GM21367 (cell line): Measurements from ENCODE around the gene CCNJ.
"Not testable (repeated sequence)": the region's sequence is repeated elsewhere in the genome, so short reads cannot be mapped to it uniquely, and the experiment has no call there.

ENCODE experiments used
- ATAC-seq: cut with Tn5 transposase; IDR thresholded peaks from one replicate; pipeline ENCODE4 v1.9.1; 2021; ENCODE audit not compliant: unreplicated experiment

CCNJ gene

DNA sequence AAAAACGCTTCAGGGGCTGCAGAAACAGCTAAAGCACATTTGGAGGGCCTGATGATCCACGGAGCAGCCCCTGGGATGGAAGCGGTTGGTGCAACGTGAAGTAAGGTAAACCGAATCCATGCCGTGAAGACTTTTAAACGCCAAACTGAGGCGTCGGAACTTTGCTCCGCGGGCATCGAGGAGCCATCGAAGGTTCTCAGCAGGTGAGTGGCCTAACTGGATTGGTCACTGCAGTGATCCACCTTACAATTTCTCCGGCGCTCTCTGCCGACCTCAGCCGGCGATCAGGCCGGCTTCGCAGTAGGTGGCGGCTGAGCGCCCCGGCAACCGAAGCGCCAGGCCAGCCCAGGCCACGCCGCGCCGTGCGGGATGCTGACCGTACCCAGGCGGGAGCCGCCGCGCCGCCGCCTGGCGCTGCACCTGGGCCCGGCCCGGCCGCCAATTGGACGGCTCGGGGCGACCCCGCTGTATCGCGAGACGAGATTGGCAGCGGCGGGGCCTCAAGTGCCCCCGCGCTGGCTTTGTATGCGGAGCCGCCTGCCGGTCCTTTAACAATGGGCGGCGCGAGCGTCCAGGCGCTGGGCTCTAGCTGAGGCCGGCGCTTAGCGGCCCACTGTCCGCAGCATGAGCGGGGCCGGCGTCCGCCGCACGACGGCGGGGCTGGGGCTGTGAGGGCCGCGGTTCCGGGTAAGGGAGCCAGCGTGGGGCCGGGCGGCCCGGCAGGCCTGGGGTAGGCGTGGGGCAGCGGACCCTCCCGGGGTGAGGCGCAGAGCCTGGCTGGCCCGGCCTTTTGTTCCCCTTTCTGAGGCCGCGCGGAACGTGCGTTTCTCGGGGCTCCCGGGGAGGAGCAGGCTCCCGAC is at the start of gene CCNJ:
Gene CCNJ, plus strand, starts transcription at position 551 of the 860 bp plus-strand sequence. CDS start 811 bp downstream, outside the sequence.
- ATAC-seq: peak; percentile 85

DNA sequence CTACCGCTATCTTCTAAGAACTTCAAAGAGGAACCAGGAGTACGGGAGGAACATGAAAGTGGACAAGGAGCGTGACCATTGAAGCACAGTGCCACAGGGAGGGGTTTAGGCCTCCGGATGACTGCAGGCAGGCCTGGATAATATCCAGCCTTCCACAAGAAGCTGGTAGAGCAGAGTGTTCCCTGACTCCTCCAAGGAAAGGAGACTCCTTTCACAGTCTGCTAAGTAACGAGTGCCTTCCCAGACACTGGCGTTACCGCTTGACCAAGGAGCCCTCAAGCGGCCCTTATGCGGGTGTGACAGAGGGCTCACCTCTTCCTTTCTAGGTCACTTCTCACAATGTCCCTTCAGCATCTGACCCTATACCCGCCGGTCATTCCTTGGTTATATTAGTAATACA is 49.0 kb upstream of the CCNJ start:
- ATAC-seq: not testable (repeated sequence)

- ATAC-seq: no peak
Observed at GRCh38 chr10:95998255-95998784, 45.1 kb upstream of the CCNJ start.

DNA sequence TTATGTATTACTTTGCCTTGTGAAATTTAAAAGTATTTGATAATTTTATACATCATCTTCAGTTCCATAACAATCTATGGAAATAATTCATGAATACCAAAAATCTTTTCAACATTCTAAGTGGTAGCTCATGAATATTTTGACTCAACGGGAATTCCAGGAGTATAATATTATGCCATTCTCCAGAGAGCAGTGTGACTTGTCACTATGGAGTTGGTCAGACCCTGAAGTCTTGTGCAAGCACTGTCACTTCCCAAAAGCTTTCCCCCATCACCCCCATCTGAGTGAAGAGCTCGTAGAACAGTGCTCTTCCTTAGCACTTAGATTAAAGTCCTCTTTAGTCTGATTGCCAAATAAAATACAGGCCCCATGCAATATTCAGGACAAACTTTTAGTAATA is 29.4 kb upstream of the CCNJ start:
- no peak for ATAC-seq

DNA sequence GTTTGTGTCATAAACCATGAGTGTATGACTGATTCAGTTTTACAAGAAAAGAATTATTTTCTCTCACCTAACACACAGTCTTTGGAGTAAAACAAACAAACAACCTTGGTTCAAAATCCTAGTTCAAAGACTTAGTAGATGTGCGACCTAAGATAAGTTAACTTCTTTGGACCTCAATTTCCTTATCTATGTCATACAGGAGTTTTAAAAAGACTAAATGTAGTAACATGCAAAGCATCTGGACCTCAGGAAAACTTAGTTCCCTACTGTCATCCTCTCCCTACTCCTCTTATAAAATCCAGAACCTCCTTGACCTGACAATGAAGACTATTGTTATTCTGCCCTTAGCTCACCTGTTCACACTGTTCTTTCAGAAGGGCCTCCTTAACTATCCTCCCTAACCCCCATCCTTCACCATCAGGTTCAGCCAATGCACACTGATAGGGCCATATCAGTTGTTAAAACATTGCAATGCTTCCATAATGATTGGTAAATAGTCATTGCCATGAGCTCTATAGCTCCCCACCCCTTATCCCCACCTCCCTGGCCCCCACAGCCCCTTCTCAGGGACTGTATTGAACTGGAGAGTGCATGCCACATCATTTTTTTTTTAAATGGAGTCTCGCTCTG is 28.8 kb upstream of the CCNJ start:
- no peak for ATAC-seq

- ATAC-seq: no peak
Observed at GRCh38 chr10:96017191-96017687, 26.1 kb upstream of the CCNJ start.

- ATAC-seq: no peak
Observed at GRCh38 chr10:96021332-96021731, 22.1 kb upstream of the CCNJ start.

DNA sequence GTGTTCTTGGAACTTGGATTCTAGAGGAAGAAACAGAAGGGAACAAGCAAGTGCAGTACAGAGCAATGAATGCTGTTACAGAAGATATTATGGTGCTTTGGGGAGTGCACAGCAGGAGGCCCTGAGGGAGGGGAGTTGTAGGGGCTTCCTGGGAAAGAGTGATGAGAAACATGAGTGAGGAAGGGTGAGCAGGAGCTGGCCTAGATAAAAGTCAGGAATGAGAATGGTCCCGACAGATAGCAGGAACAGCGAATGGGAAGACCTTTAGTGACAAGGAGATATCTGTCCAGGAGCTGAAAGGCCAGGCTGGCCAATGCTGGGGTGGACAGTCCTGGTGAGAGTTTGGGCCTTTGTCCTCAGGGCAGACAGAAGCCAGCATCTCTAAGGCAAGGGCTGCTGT is 20.6 kb upstream of the CCNJ start:
- ATAC-seq: no peak

GRCh38 chr10:96023168-96023567 is 20.2 kb upstream of the CCNJ start:
- no peak for ATAC-seq

DNA sequence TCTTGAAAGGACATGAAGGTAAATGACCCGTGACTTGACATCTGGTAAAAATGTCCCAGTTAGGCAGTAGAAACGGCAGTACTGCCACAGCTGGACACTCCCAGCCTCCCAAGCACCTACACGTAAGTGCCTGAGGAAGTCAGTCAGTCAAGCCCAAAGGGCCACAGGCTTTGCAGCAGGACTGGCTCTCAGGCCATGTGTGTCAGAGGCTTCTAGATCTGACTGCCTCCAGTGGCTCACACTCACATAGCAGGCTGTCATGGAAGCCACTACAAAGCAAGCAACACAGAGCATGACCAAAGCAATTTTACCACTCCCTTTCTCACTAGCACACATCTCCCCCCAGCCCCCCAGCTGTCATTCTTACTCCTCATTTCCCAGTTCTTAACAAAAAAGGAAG is 17.8 kb upstream of the CCNJ start:
- no peak for ATAC-seq

- no peak for ATAC-seq
Observed at GRCh38 chr10:96034625-96035024, 8.8 kb upstream of the CCNJ start.

DNA sequence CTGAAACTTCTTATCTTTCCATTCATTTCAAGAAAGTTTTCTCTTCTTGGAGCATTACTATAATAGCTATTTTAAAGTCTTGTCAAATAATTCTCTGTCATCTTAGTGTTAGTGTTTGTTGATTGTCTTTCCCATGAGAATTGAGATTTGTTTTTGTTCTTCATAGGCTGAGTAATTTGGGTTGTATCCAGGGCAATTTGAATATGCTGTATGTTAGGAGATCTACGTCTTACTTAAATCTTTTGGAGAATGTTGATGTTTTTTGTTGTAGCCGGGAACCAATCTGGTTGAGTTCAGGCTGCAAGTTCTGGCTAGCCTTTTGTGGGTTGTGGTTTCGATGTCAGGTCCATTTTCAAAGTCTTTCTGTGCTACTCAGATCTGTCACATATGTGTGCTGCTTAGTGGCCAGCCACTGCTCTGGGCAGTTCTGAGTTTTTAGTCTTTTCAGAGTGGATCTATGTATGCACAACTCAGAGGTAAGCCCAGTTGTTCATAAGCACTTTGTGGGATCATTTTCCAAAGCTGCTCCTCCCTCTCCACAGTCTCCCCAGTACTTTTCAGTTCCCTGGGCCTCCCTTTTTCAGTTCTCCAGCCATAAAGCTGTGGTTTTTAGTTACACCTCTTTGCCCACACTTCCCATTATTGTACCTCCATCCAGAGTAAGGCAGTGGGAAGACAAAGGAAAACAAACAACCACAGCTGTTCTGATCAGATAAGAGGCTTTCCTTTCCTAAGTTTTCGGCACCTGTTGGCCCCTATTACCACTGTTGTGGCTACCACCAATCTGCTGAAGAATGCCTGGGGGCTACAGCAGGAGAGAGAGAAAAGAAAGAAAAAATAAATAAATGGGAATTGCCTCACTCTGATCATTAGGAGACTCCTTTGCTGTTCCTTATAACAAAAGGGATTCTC is 4.7 kb upstream of the CCNJ start:
- no peak for ATAC-seq

GRCh38 chr10:96041146-96041545 is 2.2 kb upstream of the CCNJ start:
- ATAC-seq: no peak

DNA sequence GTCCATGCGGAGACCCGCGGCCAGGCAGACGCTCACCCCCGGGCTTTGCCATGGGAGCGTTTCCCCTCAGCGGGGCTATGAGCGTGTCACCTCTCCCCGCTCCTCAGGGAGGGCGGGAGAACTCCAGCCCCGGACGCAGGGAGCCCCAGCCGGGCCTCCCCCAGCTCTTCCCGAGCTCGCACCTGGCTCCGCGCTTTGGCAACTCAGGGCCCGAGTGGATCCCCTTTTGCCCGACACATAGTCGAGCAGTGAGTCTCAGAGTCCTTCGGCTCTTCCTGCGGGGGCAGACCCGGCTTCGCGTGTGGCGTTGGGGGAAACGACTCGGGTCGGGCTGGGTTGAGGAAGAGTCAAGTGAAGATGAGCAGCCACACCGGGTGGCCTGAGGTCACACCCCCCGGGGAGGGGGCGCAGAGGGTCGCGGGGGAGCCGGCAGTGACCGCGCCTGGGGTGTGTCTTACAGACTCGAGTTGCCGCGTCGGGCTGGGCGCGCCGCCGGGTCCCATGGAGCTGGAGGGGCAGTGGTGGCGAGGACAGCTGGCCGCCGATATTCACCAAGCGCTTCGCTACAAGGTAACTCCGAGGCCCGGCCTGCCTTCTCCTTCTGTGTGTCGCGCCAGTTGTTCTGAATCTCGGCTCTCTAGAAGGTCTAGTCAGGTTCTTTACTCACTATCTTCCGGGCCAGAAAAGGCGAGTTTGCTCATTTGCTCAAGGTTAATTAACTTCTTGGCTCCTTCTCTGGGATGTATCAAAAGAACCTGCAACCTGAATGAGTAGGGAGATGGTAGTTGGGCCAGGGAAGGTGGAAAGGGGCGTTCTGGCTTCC is 721 bp downstream of the CCNJ start:
- peak; percentile 22 for ATAC-seq

GRCh38 chr10:96044736-96045135 is 1.4 kb downstream of the CCNJ start:
- no peak for ATAC-seq

- no peak for ATAC-seq
Observed at GRCh38 chr10:96046546-96046945, 3.2 kb downstream of the CCNJ start.

DNA sequence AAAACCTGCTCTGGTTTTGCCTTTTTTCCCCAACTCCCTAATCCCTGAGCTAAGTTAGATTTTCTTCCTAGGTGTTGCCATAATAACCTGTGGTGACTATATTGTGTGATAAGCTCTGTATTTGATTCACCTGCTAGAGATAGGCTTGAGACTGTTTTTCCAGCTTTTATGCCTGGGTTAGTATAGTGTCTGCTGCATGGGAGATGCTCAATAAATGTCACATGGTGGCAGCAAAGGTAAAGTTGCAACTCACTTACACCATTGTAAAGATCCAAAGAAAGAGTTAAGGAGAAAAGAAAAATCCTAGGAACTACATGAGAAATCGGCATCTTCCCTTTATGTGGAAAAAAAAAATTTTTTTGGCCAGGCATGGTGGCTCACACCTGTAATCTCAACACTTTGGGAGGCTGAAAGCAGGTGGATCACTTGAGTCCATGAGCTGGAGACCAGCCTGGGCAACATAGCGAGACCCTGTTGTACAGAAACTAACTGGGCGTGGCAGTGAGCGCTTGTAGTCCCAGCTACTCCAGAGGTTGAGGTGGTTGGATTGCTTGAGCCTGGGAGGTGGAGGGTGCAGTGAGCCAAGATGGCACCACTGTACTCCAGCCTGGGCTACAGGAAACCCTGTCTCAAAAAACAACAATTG is 3.7 kb downstream of the CCNJ start:
- ATAC-seq: no peak

- ATAC-seq: not testable (repeated sequence)
Observed at GRCh38 chr10:96047925-96048324, 4.5 kb downstream of the CCNJ start.

DNA sequence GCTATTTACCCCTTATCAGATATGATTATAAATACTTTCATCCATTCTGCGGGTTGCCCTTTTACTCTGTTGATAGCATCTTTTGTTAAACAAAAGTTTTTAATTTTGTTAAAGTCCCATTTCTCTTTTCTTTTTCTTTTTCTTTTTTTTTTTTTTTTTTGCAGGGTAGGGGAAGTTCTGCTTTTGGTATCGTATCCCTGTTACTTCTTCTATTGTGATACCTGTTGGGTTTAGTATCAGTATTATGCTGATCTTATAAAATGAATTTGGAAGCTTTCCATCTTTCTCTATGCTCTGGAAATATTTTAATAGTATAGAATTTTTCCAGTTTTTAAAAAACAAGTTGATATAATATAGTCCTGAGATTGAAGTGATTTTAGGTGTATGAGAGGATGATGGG is 6.0 kb downstream of the CCNJ start:
- no peak for ATAC-seq

GRCh38 chr10:96053985-96054384 is 10.6 kb downstream of the CCNJ start:
- no peak for ATAC-seq
